GM18867 (cell line): Measurements from ENCODE around the gene UBXN10.

ENCODE experiments used
- ATAC-seq: cut with Tn5 transposase; IDR thresholded peaks from one replicate; pipeline ENCODE4 v1.9.1; 2021; ENCODE audit warnings: mild to moderate bottlenecking, moderate library complexity; ENCODE audit not compliant: unreplicated experiment

UBXN10 gene

GRCh38 chr1:20233394-20233793, 47.5 kb downstream of the UBXN10 start:
- no peak for ATAC-seq

GRCh38 chr1:20233866-20234265, 48.0 kb downstream of the UBXN10 start:
- no peak for ATAC-seq

GRCh38 chr1:20234788-20235535, 49.1 kb downstream of the UBXN10 start:
- no peak for ATAC-seq

- ATAC-seq: no peak
Observed at GRCh38 chr1:20237646-20238045, 51.8 kb downstream of the UBXN10 start.

- no peak for ATAC-seq
Observed at GRCh38 chr1:20240012-20240411, 54.1 kb downstream of the UBXN10 start.

- ATAC-seq: no peak
Observed at GRCh38 chr1:20242890-20243479, 57.1 kb downstream of the UBXN10 start.
